Stimulated activated naive CD8-positive, alpha-beta T cell treated with anti-CD3 and anti-CD28 coated beads, Interleukin-15, amount 100 ng/mL, for 72 hours (primary cell): ENCODE measurements around the gene AP1G1.
"Not testable (repeated sequence)": the region's sequence is repeated elsewhere in the genome, so short reads cannot be mapped to it uniquely, and the experiment has no call there.

Experiments used
- ATAC-seq: fragments of 150-1000 bp; cut with Tn5 transposase; 2 replicates; pipeline ENCODE4 v1.10.0; 2021; ENCODE audit warnings: mild to moderate bottlenecking, moderate library complexity
- DNase-seq, 2 donors: peaks; one replicate each; pipeline ENCODE4 v3.0.0; 2021 to 2022
- H3K27ac Mint-ChIP-seq, 2 donors: one replicate each; pipeline ENCODE4 v1.8.0; 2022; ENCODE audit warnings: mild to moderate bottlenecking in 2 of 2, mixed read lengths in 2 of 2, moderate library complexity in 2 of 2
- H3K27me3 Mint-ChIP-seq: one replicate; pipeline ENCODE4 v1.8.0; 2022; ENCODE audit warnings: mixed read lengths
- H3K4me1 Mint-ChIP-seq: one replicate; pipeline ENCODE4 v1.8.0; 2022; ENCODE audit warnings: mild to moderate bottlenecking, mixed read lengths
- H3K4me3 Mint-ChIP-seq, 2 donors: one replicate each; pipeline ENCODE4 v1.8.0; 2022; ENCODE audit warnings: mild to moderate bottlenecking in 2 of 2, mixed read lengths in 2 of 2, moderate library complexity in 1 of 2
- H3K9me3 Mint-ChIP-seq, 2 donors: one replicate each; pipeline ENCODE4 v1.8.0; 2022; ENCODE audit warnings: mixed read lengths in 2 of 2

The AP1G1 gene

DNA sequence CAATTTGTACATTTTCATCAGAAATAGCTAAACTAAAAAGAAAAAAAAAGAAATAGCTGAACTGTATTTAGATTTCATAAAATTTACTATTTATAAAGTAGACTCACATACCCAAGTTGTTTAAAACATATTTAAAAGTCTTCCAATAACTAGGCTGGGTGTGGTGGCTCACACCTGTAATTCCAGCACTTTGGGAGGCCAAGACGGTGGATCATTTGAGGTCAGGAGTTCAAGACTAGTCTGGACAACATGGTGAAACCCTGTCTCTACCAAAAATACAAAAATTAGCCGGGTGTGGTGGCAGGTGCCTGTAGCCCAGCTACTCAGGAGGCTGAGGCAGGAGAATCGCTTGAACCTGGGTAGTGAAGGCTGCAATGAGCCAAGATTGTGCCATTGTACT, 23.5 kb downstream of the AP1G1 start:
- H3K9me3 Mint-ChIP-seq, DNase-seq, H3K4me3 Mint-ChIP-seq, ATAC-seq, H3K27me3 Mint-ChIP-seq, H3K27ac Mint-ChIP-seq, H3K4me1 Mint-ChIP-seq: not testable (repeated sequence)

DNA sequence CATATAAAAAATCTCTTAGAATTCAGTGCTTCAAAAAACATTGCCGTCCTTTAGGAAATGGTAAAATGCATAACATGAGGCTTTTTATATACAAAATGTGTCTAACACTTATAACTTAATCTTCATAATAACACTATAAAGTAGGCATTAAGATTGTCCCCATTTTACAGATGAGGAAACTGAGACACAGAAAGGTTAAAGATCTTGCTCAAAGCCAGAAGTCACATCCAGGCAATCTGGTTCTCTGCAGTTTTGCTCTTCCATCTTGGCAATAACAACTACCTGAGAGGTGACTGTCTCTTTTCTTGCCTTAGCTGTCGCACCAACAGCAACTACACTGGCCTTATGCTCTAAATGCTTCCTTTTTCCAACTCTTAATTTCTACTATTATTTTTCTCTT, 24.5 kb downstream of the AP1G1 start:
- Mint-ChIP-seq H3K4me3 (no peak overlapping the region), H3K27ac (peak overlapping the region in 1 of 2 donors; percentile 74), H3K27me3 (no peaks in the 10 kb centered on the region), H3K9me3 (no peaks in the 10 kb centered on the region), H3K4me1 (peaks cover 5% of the 10 kb centered on the region)
- DNase-seq (no peak), ATAC-seq (no peak)

DNA sequence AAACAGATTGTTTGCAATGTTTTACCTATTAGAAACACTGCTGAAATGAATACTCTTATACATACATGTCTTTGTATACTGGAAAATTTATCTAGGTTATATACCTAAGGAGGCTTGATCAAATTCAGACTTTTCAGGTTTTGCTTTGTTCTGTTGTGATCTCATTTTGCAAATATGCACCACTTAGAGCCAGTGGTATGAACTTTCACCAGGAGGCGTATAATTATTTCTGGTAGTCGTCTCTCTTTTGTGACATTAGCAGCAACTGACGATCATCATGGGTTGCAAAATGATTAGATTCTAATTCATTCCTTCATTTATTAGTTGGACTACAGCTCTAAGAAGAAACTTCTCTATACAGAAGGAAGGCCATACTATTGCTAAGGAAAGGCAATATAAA, 26.9 kb downstream of the AP1G1 start:
- no peak overlapping the region for H3K27ac Mint-ChIP-seq
- no peak for DNase-seq

DNA sequence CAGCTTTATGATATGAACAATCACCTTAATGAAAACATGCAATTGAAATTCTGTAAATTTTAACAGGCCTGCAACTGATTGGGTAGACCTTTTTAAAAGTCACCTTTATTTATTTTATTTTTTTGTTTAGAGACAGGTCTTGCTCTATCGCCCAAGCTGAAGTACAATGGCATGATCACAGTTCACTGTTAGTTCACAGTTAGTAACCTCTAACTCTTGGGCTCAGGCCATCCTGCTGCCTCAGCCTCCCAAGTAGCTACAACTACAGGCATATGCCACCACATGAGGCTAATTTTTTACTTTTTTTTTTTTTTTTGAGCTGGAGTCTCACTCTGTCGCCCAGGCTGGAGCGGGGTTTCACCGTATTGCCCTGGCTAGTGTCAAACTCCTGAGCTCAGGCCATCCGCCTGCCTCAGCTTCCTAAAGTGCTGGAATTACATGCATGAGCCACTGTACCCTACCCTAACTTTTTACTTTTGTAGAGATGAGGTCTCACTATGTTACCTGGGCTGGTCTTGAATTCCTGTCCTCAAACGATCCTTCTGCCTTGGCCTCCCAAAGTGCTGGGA, 28.0 kb downstream of the AP1G1 start:
- H3K4me1 Mint-ChIP-seq: peaks cover 33% of the 10 kb centered on the region
- no peaks in the 10 kb centered on the region for H3K27me3 Mint-ChIP-seq
- H3K9me3 Mint-ChIP-seq: no peaks in the 10 kb centered on the region
- H3K27ac Mint-ChIP-seq: no peak overlapping the region
- ATAC-seq (no peak), DNase-seq (no peak)
- H3K4me3 Mint-ChIP-seq: no peak overlapping the region

More for the DNA sequence above, 26.9 kb downstream of the AP1G1 start:
- no peak for ATAC-seq
- H3K27me3 Mint-ChIP-seq: no peaks in the 10 kb centered on the region
- H3K9me3 Mint-ChIP-seq: no peaks in the 10 kb centered on the region
- H3K4me3 Mint-ChIP-seq: no peak overlapping the region
- H3K4me1 Mint-ChIP-seq: peaks cover 22% of the 10 kb centered on the region

DNA sequence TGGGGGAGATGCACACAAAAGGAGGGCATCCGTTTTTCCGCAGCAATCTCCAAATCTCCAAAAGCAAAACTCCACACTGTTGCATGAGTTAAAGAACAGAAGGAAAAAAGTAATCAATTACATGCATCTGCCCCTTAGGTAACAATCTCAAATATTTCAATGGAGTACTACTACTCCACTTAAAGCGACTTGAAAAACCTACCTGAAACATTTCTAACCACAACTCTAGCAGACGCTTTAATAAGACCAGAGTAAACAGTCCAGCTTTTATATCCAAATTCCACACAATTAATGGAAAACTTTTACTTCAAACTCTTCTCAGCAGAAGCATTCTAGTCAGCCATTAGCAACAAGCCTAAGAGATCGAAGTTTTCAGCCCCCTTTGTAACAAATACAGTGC, 29.9 kb downstream of the AP1G1 start:
- Mint-ChIP-seq H3K9me3 (no peaks in the 10 kb centered on the region), H3K4me3 (no peak overlapping the region), H3K4me1 (peaks cover 32% of the 10 kb centered on the region), H3K27ac (no peak overlapping the region), H3K27me3 (no peaks in the 10 kb centered on the region)
- no peak for ATAC-seq
- DNase-seq: no peak

DNA sequence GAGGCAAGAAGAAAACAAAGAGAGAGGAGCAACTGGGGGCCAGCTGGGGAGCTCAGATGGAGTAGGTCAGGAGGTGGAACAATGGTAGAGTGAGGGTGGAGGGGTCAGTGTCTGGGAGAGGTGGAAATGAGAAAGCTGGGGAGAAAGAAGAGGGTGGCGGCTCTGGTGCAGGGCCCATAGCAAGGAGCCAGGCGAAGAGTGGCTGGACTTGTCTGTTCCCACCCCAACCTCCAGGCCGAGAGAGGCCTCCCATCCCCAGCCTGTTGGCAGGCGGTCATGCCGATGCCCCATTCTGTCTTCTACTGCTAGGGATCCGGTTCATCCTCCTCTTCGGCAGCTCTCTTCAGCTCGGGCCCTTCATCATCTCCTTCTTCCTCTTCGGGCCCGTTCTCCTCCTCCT, 31.3 kb downstream of the AP1G1 start:
- ATAC-seq (no peak), DNase-seq (no peak)
- H3K27ac Mint-ChIP-seq: peak overlapping the region; percentile 64 to 81
- H3K27me3 Mint-ChIP-seq: no peaks in the 10 kb centered on the region
- peak overlapping the region in 1 of 2 donors; percentile 26 for H3K4me3 Mint-ChIP-seq
- H3K4me1 Mint-ChIP-seq: peaks cover 32% of the 10 kb centered on the region
- no peaks in the 10 kb centered on the region for H3K9me3 Mint-ChIP-seq

DNA sequence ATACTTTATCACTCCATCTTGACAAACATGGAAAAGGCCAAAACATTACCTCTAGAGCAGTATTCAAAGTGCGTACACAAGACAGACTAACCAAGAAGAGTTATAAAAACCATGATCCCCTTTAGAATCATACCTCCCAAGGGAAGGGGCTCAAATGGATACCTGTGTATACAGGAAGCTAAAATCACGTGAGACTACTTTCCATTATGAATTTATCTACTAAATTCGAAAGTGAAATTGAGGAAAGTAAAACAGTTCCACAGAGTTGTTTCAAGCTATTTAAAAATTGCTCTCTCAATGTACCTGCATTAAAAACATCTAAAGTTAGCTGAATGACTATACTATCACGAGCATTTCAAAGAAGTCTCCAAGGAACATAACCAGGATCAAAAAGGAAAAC, 32.7 kb downstream of the AP1G1 start:
- no peaks in the 10 kb centered on the region for H3K27me3 Mint-ChIP-seq
- no peak overlapping the region for H3K27ac Mint-ChIP-seq
- peaks cover 32% of the 10 kb centered on the region for H3K4me1 Mint-ChIP-seq
- H3K4me3 Mint-ChIP-seq: no peak overlapping the region
- ATAC-seq (no peak), DNase-seq (no peak)
- H3K9me3 Mint-ChIP-seq: no peaks in the 10 kb centered on the region

DNA sequence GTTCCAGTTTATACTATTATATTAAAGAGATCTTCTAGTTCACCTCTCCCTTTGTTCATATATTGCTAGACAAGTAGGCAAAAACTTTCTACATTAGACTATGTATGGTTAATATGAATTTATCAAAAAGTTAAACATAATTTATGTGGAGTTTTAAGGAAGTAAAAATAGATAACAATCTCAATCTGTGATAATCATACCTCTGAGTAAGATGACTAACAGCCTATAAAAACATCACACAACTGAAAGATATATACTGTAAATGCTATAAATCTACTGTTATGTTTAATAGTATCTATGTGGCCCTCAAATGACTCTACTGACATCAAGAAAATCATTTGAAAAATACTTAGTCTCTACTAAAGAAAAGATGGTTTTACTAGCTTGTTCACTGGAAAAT, 37.1 kb downstream of the AP1G1 start:
- Mint-ChIP-seq H3K4me3 (no peak overlapping the region), H3K4me1 (peaks cover 25% of the 10 kb centered on the region), H3K27ac (no peak overlapping the region), H3K9me3 (no peaks in the 10 kb centered on the region), H3K27me3 (no peaks in the 10 kb centered on the region)
- DNase-seq (no peak), ATAC-seq (no peak)

DNA sequence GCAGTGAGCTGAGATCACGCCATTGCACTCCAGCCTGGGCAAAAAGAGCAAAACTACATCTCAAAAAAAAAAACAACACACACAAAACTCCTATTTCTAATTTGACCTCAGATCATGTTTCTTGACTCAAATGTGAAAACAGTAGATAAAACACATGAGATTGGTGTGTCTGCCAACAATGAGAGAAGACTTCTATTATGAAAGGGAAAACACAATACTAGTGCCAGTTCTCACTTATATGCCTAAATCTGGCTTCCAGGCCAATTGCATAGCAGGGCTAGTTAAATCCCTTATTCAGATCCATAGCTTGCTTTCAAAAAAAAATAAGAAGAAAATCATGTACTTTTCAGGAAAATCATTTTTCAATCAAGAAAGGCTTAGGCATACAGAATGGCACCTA, 39.4 kb downstream of the AP1G1 start:
- no peaks in the 10 kb centered on the region for H3K9me3 Mint-ChIP-seq
- ATAC-seq (no peak), DNase-seq (no peak)
- H3K27ac Mint-ChIP-seq: no peak overlapping the region
- no peaks in the 10 kb centered on the region for H3K27me3 Mint-ChIP-seq
- no peak overlapping the region for H3K4me3 Mint-ChIP-seq
- H3K4me1 Mint-ChIP-seq: peaks cover 11% of the 10 kb centered on the region

DNA sequence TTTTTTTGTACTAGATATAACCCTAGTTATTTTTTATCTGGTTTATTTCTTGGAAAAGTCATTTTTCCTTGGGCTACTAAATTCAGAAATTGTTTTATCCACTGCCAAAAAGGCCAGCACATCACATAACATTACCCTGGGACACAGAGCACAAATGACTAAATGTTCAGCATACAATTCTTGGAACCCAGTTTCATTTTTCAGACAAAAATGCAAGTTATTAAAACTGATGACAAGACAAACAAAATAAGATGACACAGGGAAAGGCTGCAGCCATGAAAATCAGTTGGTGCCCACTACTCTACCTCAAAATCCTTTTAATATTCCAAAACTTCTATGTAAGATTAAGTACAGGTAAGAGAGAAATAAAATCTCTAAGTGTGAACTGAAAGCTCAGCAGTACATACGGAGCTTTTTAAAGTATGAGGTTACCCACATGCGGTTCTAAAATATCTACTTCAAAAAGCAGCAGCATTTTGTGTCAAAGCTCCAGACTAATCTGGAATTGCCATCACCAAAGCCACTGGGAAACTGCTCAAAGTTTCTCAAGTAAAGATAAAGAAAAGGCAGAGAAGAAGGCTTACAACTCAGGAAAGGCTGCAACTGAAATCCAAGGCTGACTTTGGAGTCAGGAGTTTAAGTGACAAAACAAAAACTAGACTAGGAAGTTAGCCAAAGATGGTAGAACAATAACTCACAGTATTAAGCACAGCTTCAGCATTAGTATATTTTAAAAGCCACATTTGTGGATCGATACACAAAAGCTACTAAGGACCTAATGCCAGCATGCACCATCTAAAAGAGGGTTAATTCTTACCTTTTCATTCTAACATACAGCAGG, 41.4 kb downstream of the AP1G1 start:
- no peak overlapping the region for H3K27ac Mint-ChIP-seq
- DNase-seq (no peak), ATAC-seq (no peak)
- H3K9me3 Mint-ChIP-seq: no peaks in the 10 kb centered on the region
- peaks cover 11% of the 10 kb centered on the region for H3K4me1 Mint-ChIP-seq
- H3K27me3 Mint-ChIP-seq: no peaks in the 10 kb centered on the region
- no peak overlapping the region for H3K4me3 Mint-ChIP-seq

DNA sequence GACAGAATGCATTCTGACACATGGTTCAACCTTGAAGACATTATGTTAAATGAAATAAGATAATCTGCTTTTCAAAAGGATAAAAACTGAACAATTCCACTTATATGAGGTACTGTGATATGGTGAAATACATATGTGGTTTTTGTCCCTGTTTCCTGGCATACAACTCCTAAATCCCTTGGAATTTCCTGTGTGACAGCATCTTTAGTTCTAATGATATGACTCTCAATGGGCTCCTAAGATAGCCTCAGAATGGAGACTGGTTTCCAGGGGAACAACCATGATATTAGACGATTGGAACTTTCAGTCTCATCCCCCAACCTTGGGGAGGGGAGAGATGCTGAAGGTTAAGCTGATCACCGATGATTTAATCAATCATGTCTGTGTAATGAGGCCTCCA, 46.4 kb downstream of the AP1G1 start:
- Mint-ChIP-seq H3K27me3 (no peaks in the 10 kb centered on the region), H3K4me3 (no peak overlapping the region), H3K9me3 (no peaks in the 10 kb centered on the region), H3K27ac (no peak overlapping the region), H3K4me1 (peaks cover 3% of the 10 kb centered on the region)
- DNase-seq: no peak
- ATAC-seq: no peak

DNA sequence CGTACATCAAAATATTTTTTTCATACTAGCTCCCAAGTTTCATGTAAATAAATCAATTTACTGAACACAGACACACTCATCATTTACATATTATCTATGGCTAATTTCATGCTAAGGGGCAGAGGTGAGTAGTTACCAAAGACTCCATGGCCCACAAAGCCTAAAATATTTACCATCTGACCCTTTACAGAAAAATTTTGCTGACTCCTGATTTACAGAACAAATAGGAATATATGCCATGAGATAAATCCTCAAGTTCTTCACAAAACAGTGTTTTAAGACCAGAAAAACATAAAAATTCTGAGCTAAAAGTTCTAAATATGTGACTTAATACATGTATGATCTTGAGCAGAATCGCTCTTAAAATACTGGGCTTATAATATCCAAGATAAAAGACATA, 47.5 kb downstream of the AP1G1 start:
- no peaks in the 10 kb centered on the region for H3K4me1 Mint-ChIP-seq
- no peaks in the 10 kb centered on the region for H3K27me3 Mint-ChIP-seq
- H3K27ac Mint-ChIP-seq: no peak overlapping the region
- ATAC-seq (no peak), DNase-seq (no peak)
- no peak overlapping the region for H3K4me3 Mint-ChIP-seq
- H3K9me3 Mint-ChIP-seq: no peaks in the 10 kb centered on the region

DNA sequence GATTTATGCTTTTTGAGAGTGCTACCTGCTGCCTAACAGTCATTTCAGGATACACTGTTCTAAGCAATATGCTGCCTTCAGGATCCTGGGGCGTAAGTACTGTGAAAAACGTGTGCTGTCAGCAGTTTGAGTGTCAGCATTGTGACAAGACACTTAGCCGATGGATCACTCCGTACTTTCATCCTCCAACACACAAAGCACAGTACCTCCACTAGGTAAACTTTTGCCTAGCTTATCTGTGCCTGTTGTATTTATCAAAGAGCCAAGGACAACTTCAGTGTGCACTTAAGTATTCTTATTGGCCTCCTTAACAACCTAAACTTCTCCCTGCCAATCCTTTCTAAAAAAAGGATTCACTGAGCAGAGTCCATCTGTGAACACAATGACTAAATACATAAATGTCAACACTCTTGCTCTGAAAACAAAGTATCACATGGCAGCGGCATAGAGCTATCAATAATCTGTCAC, 50.3 kb downstream of the AP1G1 start:
- H3K27ac Mint-ChIP-seq: no peak overlapping the region
- DNase-seq (no peak), ATAC-seq (no peak)

DNA sequence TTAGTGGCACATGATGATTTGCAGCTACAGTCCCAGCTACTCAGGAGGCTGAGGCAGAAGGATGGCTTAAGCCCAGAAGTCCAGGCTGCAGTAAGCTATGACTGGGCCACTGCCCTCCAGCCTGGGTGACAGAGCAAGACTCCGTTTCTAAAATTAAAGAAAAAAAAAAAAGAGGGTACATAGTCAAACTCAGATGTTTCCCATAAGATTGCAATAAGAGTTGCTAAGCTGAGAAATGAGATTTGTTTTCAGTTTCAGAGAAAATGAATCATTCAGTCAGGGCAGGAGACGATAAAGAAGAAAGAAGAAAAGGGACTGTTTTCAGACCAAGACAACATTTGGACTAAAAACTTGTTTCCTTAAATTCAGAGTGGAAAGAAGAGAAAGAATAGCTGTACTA, 54.0 kb downstream of the AP1G1 start:
- no peak overlapping the region for H3K27ac Mint-ChIP-seq
- H3K4me3 Mint-ChIP-seq: peak overlapping the region in 1 of 2 donors; percentile 20
- ATAC-seq (peak; percentile 37), DNase-seq (no peak)
- H3K27me3 Mint-ChIP-seq: no peaks in the 10 kb centered on the region
- no peaks in the 10 kb centered on the region for H3K9me3 Mint-ChIP-seq
- peaks cover 6% of the 10 kb centered on the region for H3K4me1 Mint-ChIP-seq

More for the DNA sequence above, 50.3 kb downstream of the AP1G1 start:
- peaks cover 6% of the 10 kb centered on the region for H3K4me1 Mint-ChIP-seq
- no peak overlapping the region for H3K4me3 Mint-ChIP-seq
- no peaks in the 10 kb centered on the region for H3K9me3 Mint-ChIP-seq
- H3K27me3 Mint-ChIP-seq: no peaks in the 10 kb centered on the region

DNA sequence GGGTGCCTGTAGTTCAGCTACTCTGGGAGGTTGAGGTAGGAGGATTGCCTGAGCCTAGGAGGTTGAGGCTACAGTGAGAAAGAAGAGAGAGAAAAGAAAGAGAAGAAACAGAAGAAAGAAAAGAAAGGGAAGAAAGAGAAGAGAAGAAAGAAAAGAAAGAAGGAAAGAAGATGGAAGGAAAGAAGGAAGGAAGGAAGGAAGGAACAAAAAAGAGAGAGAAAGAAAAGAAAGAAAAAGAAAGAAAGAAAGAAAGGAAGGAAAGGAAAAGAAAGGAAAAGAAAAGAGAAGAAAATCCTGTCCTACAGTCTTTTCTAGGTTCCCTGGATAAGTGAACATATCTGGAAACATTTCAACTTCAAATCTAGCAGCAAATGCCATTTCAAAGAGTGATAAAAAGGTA, 54.5 kb downstream of the AP1G1 start:
- no peak for ATAC-seq
- H3K9me3 Mint-ChIP-seq: no peaks in the 10 kb centered on the region
- H3K27ac Mint-ChIP-seq: peak overlapping the region in 1 of 2 donors; percentile 91

DNA sequence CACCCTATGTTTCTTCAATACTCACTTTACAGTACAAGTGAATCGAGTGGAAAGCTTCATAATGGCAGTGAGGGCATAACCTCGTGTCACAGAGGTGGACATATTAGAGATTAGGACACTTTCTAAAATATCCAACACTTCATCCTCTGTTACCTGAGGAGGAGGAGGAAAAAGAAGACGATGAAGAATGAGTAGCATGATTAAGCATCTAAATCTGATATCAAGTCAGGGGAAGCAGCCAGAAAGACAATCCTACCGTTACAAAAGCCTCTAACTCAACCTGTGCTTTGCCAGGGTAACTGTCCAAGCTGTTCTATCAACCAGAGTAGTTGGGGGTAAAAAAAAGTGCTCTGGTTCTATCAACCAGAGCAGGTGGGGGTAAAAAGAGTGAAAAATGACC, 60.4 kb downstream of the AP1G1 start:
- peaks cover 4% of the 10 kb centered on the region for H3K4me1 Mint-ChIP-seq
- no peak overlapping the region for H3K4me3 Mint-ChIP-seq
- no peak overlapping the region for H3K27ac Mint-ChIP-seq
- DNase-seq: no peak
- ATAC-seq: no peak
- no peaks in the 10 kb centered on the region for H3K27me3 Mint-ChIP-seq
- no peaks in the 10 kb centered on the region for H3K9me3 Mint-ChIP-seq

More for the DNA sequence above, 54.5 kb downstream of the AP1G1 start:
- DNase-seq: no peak
- Mint-ChIP-seq H3K27me3 (no peaks in the 10 kb centered on the region), H3K4me3 (no peak overlapping the region), H3K4me1 (peaks cover 6% of the 10 kb centered on the region)
